GM19043 (cell line): ENCODE measurements around the gene LST1.

ENCODE experiments used
- ATAC-seq: cut with Tn5 transposase; IDR thresholded peaks from one replicate; pipeline ENCODE4 v1.9.1; 2021; ENCODE audit warnings: low read depth; ENCODE audit not compliant: unreplicated experiment

The LST1 gene

GRCh38 chr6:31615748-31616147 is 29.7 kb downstream of the LST1 start:
- ATAC-seq, result no peak

- ATAC-seq, result no peak
Measured at GRCh38 chr6:31617010-31617409, 30.9 kb downstream of the LST1 start.

GRCh38 chr6:31619805-31620585 is 33.9 kb downstream of the LST1 start:
- ATAC-seq, result peak; percentile 76

GRCh38 chr6:31620586-31621319 is 34.7 kb downstream of the LST1 start, which contains the start of gene PRRC2A:
TSS of gene PRRC2A (plus strand) at chr6:31620715. CDS start at chr6:31622790, 2,075 bp downstream.
- peak; percentile 3 for ATAC-seq

- ATAC-seq, result no peak
Measured at GRCh38 chr6:31621320-31621939, 35.4 kb downstream of the LST1 start.

GRCh38 chr6:31621991-31622390 is 35.9 kb downstream of the LST1 start:
- ATAC-seq, result no peak

GRCh38 chr6:31622684-31623091 is 36.6 kb downstream of the LST1 start:
- no peak for ATAC-seq

GRCh38 chr6:31624070-31624469 is 38.0 kb downstream of the LST1 start:
- no peak for ATAC-seq

- ATAC-seq, result no peak
Measured at GRCh38 chr6:31626952-31627351, 40.9 kb downstream of the LST1 start.

- ATAC-seq, result no peak
Measured at GRCh38 chr6:31627690-31628287, 41.7 kb downstream of the LST1 start.

- ATAC-seq, result no peak
Measured at GRCh38 chr6:31629014-31629413, 42.9 kb downstream of the LST1 start.

GRCh38 chr6:31630177-31630934 is 44.3 kb downstream of the LST1 start:
- no peak for ATAC-seq

- ATAC-seq, result no peak
Measured at GRCh38 chr6:31631209-31631608, 45.1 kb downstream of the LST1 start.

GRCh38 chr6:31631681-31632278 is 45.7 kb downstream of the LST1 start:
- ATAC-seq, result no peak

GRCh38 chr6:31632279-31632946 is 46.3 kb downstream of the LST1 start:
- no peak for ATAC-seq

GRCh38 chr6:31633447-31633846 is 47.4 kb downstream of the LST1 start:
- ATAC-seq, result no peak

GRCh38 chr6:31634131-31634530 is 48.1 kb downstream of the LST1 start:
- ATAC-seq, result no peak

GRCh38 chr6:31634969-31635575 is 49.0 kb downstream of the LST1 start:
- no peak for ATAC-seq
